ENCODE data around the gene LEFTY1. TPM values are rescaled to one million over a fixed set of nuclear protein-coding genes. Genes with fewer than 3 reads are reported as not detected.

Gene LEFTY1
- total and polyA plus RNA-seq, 3 donors from 2014 or later: 0.63 to 0.90 (median 0.87) TPM

- H3K4me3 ChIP-seq: no peak overlapping the region
- no peak overlapping the region for H3K27ac ChIP-seq
- no peaks in the 10 kb centered on the region for H3K36me3 ChIP-seq (ENCODE audit: low read depth, missing control alignments)
- H3K4me1 ChIP-seq: no peaks in the 10 kb centered on the region
- no peak for DNase-seq
- TF ChIP-seq CTCF (IDR thresholded peaks at IDR 0.05): no peak
- TF ChIP-seq POLR2A (IDR thresholded peaks at IDR 0.05): no peak
- intact Hi-C loops (cut with DNase I; ENCODE audit: low total_unique reads): no loop called here
- H3K27me3 ChIP-seq: no peaks in the 10 kb centered on the region
- 70 to 80% methylated on average over 4 of the region's 4 CpGs for WGBS, 2 donors
- no peaks in the 10 kb centered on the region for H3K9me3 ChIP-seq
Observed at GRCh38 chr1:225899044-225899925, 10.3 kb upstream of the LEFTY1 start.

- no peaks in the 10 kb centered on the region for H3K27me3 ChIP-seq
- no peak overlapping the region for H3K27ac ChIP-seq
- no peak for DNase-seq
- H3K4me3 ChIP-seq: no peak overlapping the region
- 93 to 96% methylated on average over 18 to 19 of the region's 19 CpGs for WGBS, 2 donors
- no peaks in the 10 kb centered on the region for H3K4me1 ChIP-seq
- H3K36me3 ChIP-seq (ENCODE audit: low read depth, missing control alignments): no peaks in the 10 kb centered on the region
- TF ChIP-seq POLR2A (IDR thresholded peaks at IDR 0.05) (no peak), CTCF (IDR thresholded peaks at IDR 0.05) (no peak)
- intact Hi-C loops (cut with DNase I; ENCODE audit: low total_unique reads): no loop called here
- H3K9me3 ChIP-seq: no peaks in the 10 kb centered on the region
Observed at GRCh38 chr1:225897595-225898514, 8.9 kb upstream of the LEFTY1 start.

- WGBS, 2 donors: 71 to 81% methylated on average over 7 of the region's 7 CpGs
- TF ChIP-seq CTCF (IDR thresholded peaks at IDR 0.05) (no peak), POLR2A (IDR thresholded peaks at IDR 0.05) (no peak)
- H3K27ac ChIP-seq: no peak overlapping the region
- intact Hi-C loops (cut with DNase I; ENCODE audit: low total_unique reads): no loop called here
- no peaks in the 10 kb centered on the region for H3K27me3 ChIP-seq
- DNase-seq: no peak
- no peak overlapping the region for H3K4me3 ChIP-seq
- no peaks in the 10 kb centered on the region for H3K4me1 ChIP-seq
- H3K9me3 ChIP-seq: no peaks in the 10 kb centered on the region
- H3K36me3 ChIP-seq (ENCODE audit: low read depth, missing control alignments): no peaks in the 10 kb centered on the region
Observed at GRCh38 chr1:225896937-225897549, 8.1 kb upstream of the LEFTY1 start.

GRCh38 chr1:225896494-225896893 is 7.5 kb upstream of the LEFTY1 start:
- TF ChIP-seq CTCF (IDR thresholded peaks at IDR 0.05) (no peak), POLR2A (IDR thresholded peaks at IDR 0.05) (no peak)
- intact Hi-C loops (cut with DNase I; ENCODE audit: low total_unique reads): no loop called here
- no peak overlapping the region for H3K27ac ChIP-seq
- no peak for DNase-seq
- H3K9me3 ChIP-seq: no peaks in the 10 kb centered on the region
- H3K27me3 ChIP-seq: no peaks in the 10 kb centered on the region
- 91 to 92% methylated on average over 5 of the region's 5 CpGs for WGBS, 2 donors
- H3K4me1 ChIP-seq: no peaks in the 10 kb centered on the region
- no peak overlapping the region for H3K4me3 ChIP-seq
- no peaks in the 10 kb centered on the region for H3K36me3 ChIP-seq (ENCODE audit: low read depth, missing control alignments)
